Liver (tissue), 9 donors: ENCODE results near the gene SERPING1. TPM values are rescaled to one million over a fixed set of nuclear protein-coding genes. Genes with fewer than 3 reads are reported as not detected.

Experiments used
- DNase-seq: peaks from one replicate; pipeline ENCODE4 v3.0.0-alpha.2; 2017; ENCODE audit warnings: low spot score
- H3K27ac ChIP-seq, 2 donors: one replicate each; pipeline ENCODE4 v1.7.0; 2013; ENCODE audit warnings: inconsistent platforms in 2 of 2, low read length in 2 of 2, control low read depth in 1 of 2, low read depth in 1 of 2, mild to moderate bottlenecking in 1 of 2
- H3K27me3 ChIP-seq, 4 donors: one replicate each; pipeline versions ENCODE4 v1.6.1 to v1.7.0; 2013; ENCODE audit warnings: low read length in 3 of 4, inconsistent platforms in 1 of 4, mild to moderate bottlenecking in 1 of 4, moderate library complexity in 1 of 4; ENCODE audit not compliant: control insufficient read depth in 4 of 4, insufficient read depth in 4 of 4
- H3K36me3 ChIP-seq, 4 donors: one replicate each; pipeline versions ENCODE4 v1.6.1 to v1.7.0; 2013; ENCODE audit warnings: low read length in 3 of 4, mild to moderate bottlenecking in 3 of 4, low read depth in 1 of 4, moderate library complexity in 1 of 4; ENCODE audit not compliant: control insufficient read depth in 4 of 4, insufficient read depth in 3 of 4
- H3K4me1 ChIP-seq, 4 donors: one replicate each; pipeline versions ENCODE4 v1.6.1 to v1.7.0; 2013; ENCODE audit warnings: low read length in 3 of 4, mild to moderate bottlenecking in 3 of 4, moderate library complexity in 1 of 4; ENCODE audit not compliant: control insufficient read depth in 4 of 4, insufficient read depth in 4 of 4
- H3K4me3 ChIP-seq, 3 donors: one replicate each; pipeline versions ENCODE4 v1.6.1 to v1.7.0; 2013; ENCODE audit warnings: low read length in 3 of 3, control low read depth in 1 of 3, low read depth in 1 of 3, mild to moderate bottlenecking in 1 of 3
- H3K9ac ChIP-seq, 2 donors: one replicate each; pipeline ENCODE4 v1.7.0; 2013; ENCODE audit warnings: low read length in 2 of 2, mild to moderate bottlenecking in 2 of 2, moderate library complexity in 2 of 2, control low read depth in 1 of 2, low read depth in 1 of 2
- H3K9me3 ChIP-seq, 4 donors: one replicate each; pipeline versions ENCODE4 v1.6.1 to v1.7.0; 2013; ENCODE audit warnings: low read length in 3 of 4; ENCODE audit not compliant: control insufficient read depth in 4 of 4
- ATF3 ChIP-seq: IDR thresholded peaks from 2 replicates; pipeline ENCODE4 v1.6.1; 2016; ENCODE audit warnings: antibody characterized with exemption
- CTCF ChIP-seq: fragments of 150-350 bp; IDR thresholded peaks from 2 replicates; pipeline ENCODE4 v1.5.1; 2017; ENCODE audit warnings: improper control_type of control experiment, low read depth, low read length; ENCODE audit not compliant: missing input control
- EGR1 ChIP-seq, 2 donors: IDR thresholded peaks; 2 replicates each; pipeline ENCODE4 v1.6.1; 2016 to 2018; ENCODE audit warnings: antibody characterized with exemption in 2 of 2, low read depth in 2 of 2
- FOXA1 ChIP-seq: IDR thresholded peaks from 2 replicates; pipeline ENCODE4 v1.6.1; 2016; ENCODE audit warnings: antibody characterized with exemption
- FOXA2 ChIP-seq: IDR thresholded peaks from 2 replicates; pipeline ENCODE4 v1.6.1; 2016; ENCODE audit warnings: antibody characterized with exemption
- GABPA ChIP-seq, 2 donors: IDR thresholded peaks in 1 of 2; conservative IDR thresholded peaks in 1 of 2; 2 replicates each; pipeline ENCODE4 v1.6.1; 2016; ENCODE audit warnings: antibody characterized with exemption in 2 of 2, mild to moderate bottlenecking in 1 of 2, moderate library complexity in 1 of 2
- HNF4A ChIP-seq, 2 donors: conservative IDR thresholded peaks; 2 replicates each; pipeline ENCODE4 v1.6.1; 2016; ENCODE audit warnings: antibody characterized with exemption in 2 of 2, mild to moderate bottlenecking in 2 of 2
- HNF4G ChIP-seq: IDR thresholded peaks from 2 replicates; pipeline ENCODE4 v1.6.1; 2016; ENCODE audit warnings: antibody characterized with exemption
- JUND ChIP-seq, 2 donors: IDR thresholded peaks; 2 replicates each; pipeline ENCODE4 v1.6.1; 2016; ENCODE audit warnings: antibody characterized with exemption in 2 of 2
- MAX ChIP-seq: IDR thresholded peaks from 2 replicates; pipeline ENCODE4 v1.6.1; 2016; ENCODE audit warnings: antibody characterized with exemption
- NR2F2 ChIP-seq: IDR thresholded peaks from 2 replicates; pipeline ENCODE4 v1.6.1; 2016; ENCODE audit warnings: antibody characterized with exemption
- RAD21 ChIP-seq, 2 donors: IDR thresholded peaks; 2 replicates each; pipeline ENCODE4 v1.6.1; 2016; ENCODE audit warnings: antibody characterized with exemption in 2 of 2, mild to moderate bottlenecking in 2 of 2
- REST ChIP-seq: IDR thresholded peaks from 2 replicates; pipeline ENCODE4 v1.6.1; 2016; ENCODE audit warnings: antibody characterized with exemption, mild to moderate bottlenecking
- RXRA ChIP-seq, 2 donors: IDR thresholded peaks; 2 replicates each; pipeline ENCODE4 v1.6.1; 2017 to 2018; ENCODE audit warnings: antibody characterized with exemption in 2 of 2, mild to moderate bottlenecking in 1 of 2
- SP1 ChIP-seq: IDR thresholded peaks from 2 replicates; pipeline ENCODE4 v1.6.1; 2018; ENCODE audit warnings: antibody characterized with exemption, mild to moderate bottlenecking
- TAF1 ChIP-seq: conservative IDR thresholded peaks from 2 replicates; pipeline ENCODE4 v1.6.1; 2016; ENCODE audit warnings: antibody characterized with exemption, mild to moderate bottlenecking
- YY1 ChIP-seq: IDR thresholded peaks from 2 replicates; pipeline ENCODE4 v1.6.1; 2016; ENCODE audit warnings: antibody characterized with exemption, mild to moderate bottlenecking
- ZBTB33 ChIP-seq: IDR thresholded peaks from 2 replicates; pipeline ENCODE4 v1.6.1; 2016; ENCODE audit warnings: antibody characterized with exemption
- WGBS: extraction: QIAGEN DNeasy Blood & Tissue Kit; methylation state at CpG from one replicate; pipeline ENCODE4 v1.1.7; 2013; 5-methylcytosine and 5-hydroxymethylcytosine counted together
- polyA plus RNA-seq, 2 donors: library from polyadenylated mRNA; stranded (reverse) in 1 of 2; unstranded in 1 of 2; fragments of 200-250 nt in 1 of 2; fragments of >200 nt in 1 of 2; fragmentation: Nextera tagmentation in 1 of 2; extraction: Ambion mirVana in 1 of 2; gene quantifications; one replicate each; pipeline versions ENCODE4 v1.2.1 to v1.2.3, GENCODE V29; 2013 to 2015
- total RNA-seq, 2 donors: library from RNA; depleted of rRNA; stranded (reverse); fragments of >200 nt; gene quantifications; one replicate each; pipeline ENCODE4 v1.2.3, GENCODE V29; 2014
- donor health status: healthy.
- donor health status: healthy.
- donor health status: healthy.
- donor health status: healthy.
- donor health status: healthy.

Gene SERPING1
- total and polyA plus RNA-seq, 4 donors, result 235 to 2,911 (median 1,514) TPM

- WGBS, result 91% methylated on average over 3 of the region's 3 CpGs
- no peak for DNase-seq
- TF ChIP-seq RXRA (IDR thresholded peaks at IDR 0.05), result no peak
- TF ChIP-seq SP1, result no peak
- TF ChIP-seq RAD21 (IDR thresholded peaks at IDR 0.05), result no peak
- TF ChIP-seq GABPA (IDR thresholded peaks at IDR 0.05 in 1 of 2, conservative IDR thresholded peaks at IDR 0.05 in 1 of 2), result no peak
- TF ChIP-seq NR2F2, result no peak
- TF ChIP-seq YY1, result no peak
- TF ChIP-seq REST, result no peak
- no peak for TF ChIP-seq FOXA2
- TF ChIP-seq TAF1, result no peak
- no peak for TF ChIP-seq HNF4A (conservative IDR thresholded peaks at IDR 0.05)
- TF ChIP-seq HNF4G, result no peak
- TF ChIP-seq FOXA1, result no peak
- TF ChIP-seq CTCF, result no peak
- TF ChIP-seq EGR1 (IDR thresholded peaks at IDR 0.05; ENCODE audit: low read depth in 2 of 2), result no peak
- no peak for TF ChIP-seq JUND (IDR thresholded peaks at IDR 0.05)
Observed at GRCh38 chr11:57622263-57622662, 24.8 kb downstream of the SERPING1 start.

GRCh38 chr11:57624864-57625263, 27.4 kb downstream of the SERPING1 start:
- DNase-seq, result no peak
- Histone ChIP-seq H3K9me3 (no peaks in the 10 kb centered on the region), H3K9ac (no peak overlapping the region), H3K36me3 (peaks cover 3 to 32% (median 21%) of the 10 kb centered on the region in 4 donors), H3K4me3 (no peak overlapping the region), H3K27ac (no peak overlapping the region), H3K27me3 (no peaks in the 10 kb centered on the region), H3K4me1 (peaks cover 0 to 5% (median 0%) of the 10 kb centered on the region in 4 donors)
- WGBS, result 68% methylated on average over 2 of the region's 2 CpGs
- TF ChIP-seq RAD21 (IDR thresholded peaks at IDR 0.05) (no peak), JUND (IDR thresholded peaks at IDR 0.05) (no peak), RXRA (IDR thresholded peaks at IDR 0.05) (no peak), HNF4A (conservative IDR thresholded peaks at IDR 0.05) (no peak), FOXA1 (no peak), REST (no peak), YY1 (no peak), ATF3 (no peak), FOXA2 (no peak), TAF1 (no peak), MAX (no peak), NR2F2 (no peak), EGR1 (IDR thresholded peaks at IDR 0.05; ENCODE audit: low read depth in 2 of 2) (no peak), HNF4G (no peak), ZBTB33 (no peak), CTCF (no peak), SP1 (no peak)

More at GRCh38 chr11:57622263-57622662, 24.8 kb downstream of the SERPING1 start:
- Histone ChIP-seq H3K27ac (no peak overlapping the region), H3K36me3 (peaks cover 0 to 32% (median 24%) of the 10 kb centered on the region in 4 donors), H3K27me3 (no peaks in the 10 kb centered on the region), H3K4me1 (peaks cover 0 to 24% (median 11%) of the 10 kb centered on the region in 4 donors), H3K9me3 (no peaks in the 10 kb centered on the region), H3K4me3 (no peak overlapping the region), H3K9ac (no peak overlapping the region)
